Measurements from ENCODE around the gene CHST15. TPM values are rescaled to one million over a fixed set of nuclear protein-coding genes. Genes with fewer than 3 reads are reported as not detected.
A peak's percentile ranks its signal among the peaks of the same experiment; 100 is the strongest.

CHST15 gene
- total and polyA plus RNA-seq, 2 of the 8 experiments (the other 6 are each of a cell fraction or from before 2014, with no cell fraction given), result 8.8 to 9.1 TPM

- H4K91ac ChIP-seq (replicated peaks; ENCODE audit: insufficient read length, low read length), result no peak overlapping the region
- H3K36me3 ChIP-seq (ENCODE audit: control insufficient read depth in 2 of 4, insufficient read depth in 4 of 4, low read length in 3 of 4), result no peaks in the 10 kb centered on the region
- H3K4ac ChIP-seq (replicated peaks; ENCODE audit: insufficient read length, low read depth, low read length), result no peak overlapping the region
- H4K20me1 ChIP-seq (replicated peaks in 1 of 2; ENCODE audit: control insufficient read depth in 1 of 2, insufficient read depth in 2 of 2, low read length in 2 of 2), result no peaks in the 10 kb centered on the region
- TF ChIP-seq USF2 (IDR thresholded peaks at IDR 0.05; ENCODE audit: low read length), result no peak
- TF ChIP-seq RFX5 (IDR thresholded peaks at IDR 0.05; ENCODE audit: borderline replicate concordance, low read depth, low read length), result no peak
- no peak for TF ChIP-seq CEBPB (IDR thresholded peaks at IDR 0.05; ENCODE audit: low read depth, low read length)
- TF ChIP-seq POLR2AphosphoS5 (IDR thresholded peaks at IDR 0.05; ENCODE audit: low read depth, low read length), result no peak
- TF ChIP-seq ASH2L (IDR thresholded peaks at IDR 0.05; ENCODE audit: low read length), result no peak
- no peak for TF ChIP-seq MAX (IDR thresholded peaks at IDR 0.05)
- no peak for TF ChIP-seq RBBP5 (IDR thresholded peaks at IDR 0.05; ENCODE audit: borderline replicate concordance, low read depth, low read length)
- no peak for TF ChIP-seq SAP30 (IDR thresholded peaks at IDR 0.05; ENCODE audit: insufficient read depth, insufficient replicate concordance, low read length)
- WGBS, 2 experiments (ENCODE audit: extremely low coverage in 1 of 2, insufficient coverage in 1 of 2, insufficient read length in 1 of 2, insufficient replicate concordance in 2 of 2, low coverage in 1 of 2, low lambda C conversion rate in 2 of 2, missing lambda C conversion rate in 1 of 2), result 92% methylated on average over 12 of the region's 12 CpGs; no CpG with 5 or more reads in 1 of the 2 experiments
- H2AFZ ChIP-seq (ENCODE audit: low read length), result no peak overlapping the region
- no peak overlapping the region for H3K18ac ChIP-seq (ENCODE audit: extremely low read depth, low read length)
- FAIRE-seq (no peak), DNase-seq (ENCODE audit: low read depth in 1 of 2, low spot score in 2 of 2) (no peak)
- H3K14ac ChIP-seq (ENCODE audit: insufficient read length), result no peak overlapping the region
- H3K4me1 ChIP-seq (replicated peaks in 1 of 4; ENCODE audit: control insufficient read depth in 3 of 4, insufficient read depth in 4 of 4, low read length in 3 of 4), result peaks cover 3 to 11% (median 8%) of the 10 kb centered on the region in 4 experiments
- no peak overlapping the region for H2BK12ac ChIP-seq (ENCODE audit: low read depth, low read length)
- H3K4me3 ChIP-seq (ENCODE audit: extremely low read depth in 1 of 4, insufficient read depth in 2 of 4, low read depth in 3 of 4, low read length in 4 of 4), result no peak overlapping the region
- no peaks in the 10 kb centered on the region for H3K79me2 ChIP-seq (ENCODE audit: control insufficient read depth in 1 of 2, insufficient read depth in 2 of 2, low read length in 2 of 2)
- ChIA-PET POLR2A (ENCODE audit: partially characterized antibody) (interaction anchor here (1.3 to 1.7 kb wide), 2 partner anchors 9 to 15 kb away, joined by 3 to 5 read pairs; no protein-coding TSS in a partner anchor), CTCF (ENCODE audit: partially characterized antibody) (interaction anchor here (1.0 to 2.2 kb wide), 3 partner anchors 9 to 80 kb away, joined by 3 to 7 read pairs (median 6); no protein-coding TSS in a partner anchor)
- no peak overlapping the region for H3K56ac ChIP-seq (replicated peaks; ENCODE audit: insufficient read length, low read depth, low read length)
- peaks cover 2% of the 10 kb centered on the region; the same call in 1 of the 2 replicates for H3K79me1 ChIP-seq (ENCODE audit: low read depth, low read length)
- H3K9ac ChIP-seq (replicated peaks in 1 of 4; ENCODE audit: extremely low read depth in 1 of 4, low read depth in 3 of 4, low read length in 3 of 4), result no peak overlapping the region
- no peaks in the 10 kb centered on the region; a peak in 1 of 7 replicates for H3K27me3 ChIP-seq (replicated peaks in 1 of 4; ENCODE audit: control insufficient read depth in 3 of 4, extremely low read depth in 1 of 4, insufficient read depth in 3 of 4, low read length in 3 of 4)
- no peak overlapping the region for H2BK120ac ChIP-seq (replicated peaks; ENCODE audit: low read depth, low read length)
- peak overlapping the region; percentile 32; the same call in 1 of the 2 replicates for H2BK20ac ChIP-seq (ENCODE audit: low read length)
- no peak overlapping the region for H3K23ac ChIP-seq (ENCODE audit: insufficient read length)
- H2BK5ac ChIP-seq (ENCODE audit: low read depth, low read length), result peak overlapping the region; percentile 60; the same call in 1 of the 2 replicates
- H3K9me3 ChIP-seq (ENCODE audit: insufficient read depth in 2 of 2, low read depth in 1 of 2, low read length in 1 of 2), result no peaks in the 10 kb centered on the region
- no peak overlapping the region; the same call in 1 of the 2 replicates for H2BK15ac ChIP-seq (ENCODE audit: low read length)
- no peak overlapping the region for H3K27ac ChIP-seq (ENCODE audit: low read depth, low read length)
- H4K5ac ChIP-seq (ENCODE audit: insufficient read length, low read depth, low read length), result no peak overlapping the region
- no peak overlapping the region for H2AK5ac ChIP-seq (ENCODE audit: low read depth, low read length)
- no peak overlapping the region for H3K4me2 ChIP-seq (ENCODE audit: insufficient read depth in 1 of 2, low read depth in 2 of 2, low read length in 2 of 2)
- H4K8ac ChIP-seq (ENCODE audit: extremely low read depth, insufficient read depth, low read length), result no peak overlapping the region
- no peaks in the 10 kb centered on the region for H3K23me2 ChIP-seq (ENCODE audit: low read depth, low read length)
These were observed 18.8 kb downstream of the CHST15 start for GRCh38 chr10:124074501-124075109.
